ENCODE data around the gene URI1. TPM values are rescaled to one million over a fixed set of nuclear protein-coding genes. Genes with fewer than 3 reads are reported as not detected.

URI1 gene
- total and polyA plus RNA-seq, 2 experiments from 2014 or later: 16.2 to 58.1 TPM

GRCh38 chr19:30009013-30009412 lies 67.0 kb downstream of the URI1 start:
- H3K9me3 ChIP-seq (ENCODE audit: low read depth): no peaks in the 10 kb centered on the region
- H3F3A ChIP-seq (ENCODE audit: insufficient read depth): no peaks in the 10 kb centered on the region
- no peaks in the 10 kb centered on the region for H4K20me1 ChIP-seq (ENCODE audit: insufficient read depth)
- H3K36me3 ChIP-seq (ENCODE audit: low read depth): peaks cover 44% of the 10 kb centered on the region
- no peak overlapping the region for H3K4me2 ChIP-seq (ENCODE audit: unreplicated experiment)
- no peak overlapping the region for H3K27ac ChIP-seq
- no peak overlapping the region for H3K4me3 ChIP-seq
- DNase-seq: no peak
- no peak overlapping the region for H3K9ac ChIP-seq
- H3K4me1 ChIP-seq (ENCODE audit: insufficient read depth): peaks cover 5% of the 10 kb centered on the region
- H3K79me2 ChIP-seq (ENCODE audit: insufficient read depth): peaks cover 31% of the 10 kb centered on the region
- H3K9me2 ChIP-seq (ENCODE audit: insufficient read depth): no peaks in the 10 kb centered on the region
- H3K27me3 ChIP-seq (replicated peaks; ENCODE audit: insufficient read depth): no peaks in the 10 kb centered on the region
- TF ChIP-seq EZH2phosphoT487 (IDR thresholded peaks at IDR 0.05; ENCODE audit: insufficient read depth, low read depth): no peak
- no peak for TF ChIP-seq EZH2 (IDR thresholded peaks at IDR 0.05; ENCODE audit: insufficient read depth, poor library complexity, severe bottlenecking)
- 97 to 99% methylated on average over 10 of the region's 10 CpGs for WGBS, 2 experiments (ENCODE audit: low coverage in 1 of 2, low lambda C conversion rate in 2 of 2, missing lambda C conversion rate in 2 of 2)
- in situ Hi-C loops (cut with MboI): no loop called here
- no peak overlapping the region for H2AFZ ChIP-seq

GRCh38 chr19:30011051-30011578 lies 69.1 kb downstream of the URI1 start:
- no peaks in the 10 kb centered on the region for H3K9me2 ChIP-seq (ENCODE audit: insufficient read depth)
- no peak overlapping the region for H3K4me3 ChIP-seq
- peaks cover 5% of the 10 kb centered on the region for H3K4me1 ChIP-seq (ENCODE audit: insufficient read depth)
- H3K36me3 ChIP-seq (ENCODE audit: low read depth): peaks cover 54% of the 10 kb centered on the region
- no peaks in the 10 kb centered on the region for H4K20me1 ChIP-seq (ENCODE audit: insufficient read depth)
- in situ Hi-C loops (cut with MboI): no loop called here
- no peaks in the 10 kb centered on the region for H3K27me3 ChIP-seq (replicated peaks; ENCODE audit: insufficient read depth)
- TF ChIP-seq EZH2phosphoT487 (IDR thresholded peaks at IDR 0.05; ENCODE audit: insufficient read depth, low read depth) (no peak), EZH2 (IDR thresholded peaks at IDR 0.05; ENCODE audit: insufficient read depth, poor library complexity, severe bottlenecking) (no peak)
- no peaks in the 10 kb centered on the region for H3K9me3 ChIP-seq (ENCODE audit: low read depth)
- H3K27ac ChIP-seq: no peak overlapping the region
- no peak overlapping the region for H3K4me2 ChIP-seq (ENCODE audit: unreplicated experiment)
- no peak overlapping the region for H3K9ac ChIP-seq
- 80 to 82% methylated on average over 9 of the region's 9 CpGs for WGBS, 2 experiments (ENCODE audit: low coverage in 1 of 2, low lambda C conversion rate in 2 of 2, missing lambda C conversion rate in 2 of 2)
- DNase-seq: no peak
- no peak overlapping the region for H2AFZ ChIP-seq
- peaks cover 13% of the 10 kb centered on the region; the same call in 1 of the 2 replicates for H3K79me2 ChIP-seq (ENCODE audit: insufficient read depth)
- H3F3A ChIP-seq (ENCODE audit: insufficient read depth): no peaks in the 10 kb centered on the region

- no peak overlapping the region for H3K4me3 ChIP-seq
- H3K36me3 ChIP-seq (ENCODE audit: low read depth): peaks cover 51% of the 10 kb centered on the region
- no peak overlapping the region for H3K9ac ChIP-seq
- no peaks in the 10 kb centered on the region for H3K9me3 ChIP-seq (ENCODE audit: low read depth)
- no peaks in the 10 kb centered on the region for H3K9me2 ChIP-seq (ENCODE audit: insufficient read depth)
- in situ Hi-C loops (cut with MboI): no loop called here
- no peaks in the 10 kb centered on the region for H3K27me3 ChIP-seq (replicated peaks; ENCODE audit: insufficient read depth)
- H3K27ac ChIP-seq: no peak overlapping the region
- WGBS, 2 experiments (ENCODE audit: low coverage in 1 of 2, low lambda C conversion rate in 2 of 2, missing lambda C conversion rate in 2 of 2): 84 to 89% methylated on average over 3 of the region's 3 CpGs
- no peak overlapping the region for H2AFZ ChIP-seq
- peaks cover 5% of the 10 kb centered on the region; the same call in 1 of the 2 replicates for H3K4me1 ChIP-seq (ENCODE audit: insufficient read depth)
- no peaks in the 10 kb centered on the region for H4K20me1 ChIP-seq (ENCODE audit: insufficient read depth)
- DNase-seq: no peak
- TF ChIP-seq EZH2 (IDR thresholded peaks at IDR 0.05; ENCODE audit: insufficient read depth, poor library complexity, severe bottlenecking) (no peak), EZH2phosphoT487 (IDR thresholded peaks at IDR 0.05; ENCODE audit: insufficient read depth, low read depth) (no peak)
- no peak overlapping the region for H3K4me2 ChIP-seq (ENCODE audit: unreplicated experiment)
- H3F3A ChIP-seq (ENCODE audit: insufficient read depth): no peaks in the 10 kb centered on the region
- no peaks in the 10 kb centered on the region for H3K79me2 ChIP-seq (ENCODE audit: insufficient read depth)
These were observed 72.7 kb downstream of the URI1 start for GRCh38 chr19:30014770-30015169.

GRCh38 chr19:30017172-30017571 lies 75.1 kb downstream of the URI1 start:
- no peaks in the 10 kb centered on the region for H3K9me3 ChIP-seq (ENCODE audit: low read depth)
- H4K20me1 ChIP-seq (ENCODE audit: insufficient read depth): no peaks in the 10 kb centered on the region
- no peak overlapping the region for H3K4me2 ChIP-seq (ENCODE audit: unreplicated experiment)
- H3K36me3 ChIP-seq (ENCODE audit: low read depth): peaks cover 40% of the 10 kb centered on the region
- H3K4me1 ChIP-seq (ENCODE audit: insufficient read depth): no peaks in the 10 kb centered on the region
- no peaks in the 10 kb centered on the region for H3K79me2 ChIP-seq (ENCODE audit: insufficient read depth)
- H3F3A ChIP-seq (ENCODE audit: insufficient read depth): no peaks in the 10 kb centered on the region
- no peaks in the 10 kb centered on the region for H3K27me3 ChIP-seq (replicated peaks; ENCODE audit: insufficient read depth)
- H2AFZ ChIP-seq: no peak overlapping the region
- H3K4me3 ChIP-seq: no peak overlapping the region
- H3K27ac ChIP-seq: no peak overlapping the region
- DNase-seq: no peak
- H3K9me2 ChIP-seq (ENCODE audit: insufficient read depth): no peaks in the 10 kb centered on the region
- TF ChIP-seq EZH2phosphoT487 (IDR thresholded peaks at IDR 0.05; ENCODE audit: insufficient read depth, low read depth): no peak
- no peak for TF ChIP-seq EZH2 (IDR thresholded peaks at IDR 0.05; ENCODE audit: insufficient read depth, poor library complexity, severe bottlenecking)
- in situ Hi-C loops (cut with MboI): no loop called here
- no peak overlapping the region for H3K9ac ChIP-seq

- no peak overlapping the region for H3K9ac ChIP-seq
- H3K4me1 ChIP-seq (ENCODE audit: insufficient read depth): no peaks in the 10 kb centered on the region
- 94 to 100% methylated on average over 1 of the region's 1 CpG for WGBS, 2 experiments (ENCODE audit: low coverage in 1 of 2, low lambda C conversion rate in 2 of 2, missing lambda C conversion rate in 2 of 2)
- in situ Hi-C loops (cut with MboI): no loop called here
- H3K4me3 ChIP-seq: no peak overlapping the region
- H3F3A ChIP-seq (ENCODE audit: insufficient read depth): no peaks in the 10 kb centered on the region
- no peak overlapping the region for H3K4me2 ChIP-seq (ENCODE audit: unreplicated experiment)
- no peaks in the 10 kb centered on the region for H4K20me1 ChIP-seq (ENCODE audit: insufficient read depth)
- H3K27me3 ChIP-seq (replicated peaks; ENCODE audit: insufficient read depth): no peaks in the 10 kb centered on the region
- H3K9me2 ChIP-seq (ENCODE audit: insufficient read depth): no peaks in the 10 kb centered on the region
- H3K36me3 ChIP-seq (ENCODE audit: low read depth): peaks cover 17% of the 10 kb centered on the region
- no peak for TF ChIP-seq EZH2phosphoT487 (IDR thresholded peaks at IDR 0.05; ENCODE audit: insufficient read depth, low read depth)
- TF ChIP-seq EZH2 (IDR thresholded peaks at IDR 0.05; ENCODE audit: insufficient read depth, poor library complexity, severe bottlenecking): no peak
- no peak overlapping the region for H2AFZ ChIP-seq
- no peaks in the 10 kb centered on the region for H3K79me2 ChIP-seq (ENCODE audit: insufficient read depth)
- H3K27ac ChIP-seq: no peak overlapping the region
- no peaks in the 10 kb centered on the region for H3K9me3 ChIP-seq (ENCODE audit: low read depth)
- no peak for DNase-seq
These were observed 78.2 kb downstream of the URI1 start for GRCh38 chr19:30020189-30020588.

Measured in GM23248 (cell line).